Smooth muscle cell (in vitro differentiated cells): ENCODE measurements around the gene MRPS16. TPM values are rescaled to one million over a fixed set of nuclear protein-coding genes. Genes with fewer than 3 reads are reported as not detected.

Experiments used
- DNase-seq: peaks from one replicate; lab custom pipeline; 2025; ENCODE audit not compliant: unreplicated experiment; lab: John Stamatoyannopoulos, UW
- H2AFZ ChIP-seq: fragments of 200-600 bp; sonication (generic); 2 replicates; pipeline ENCODE4 v1.6.0; 2016; ENCODE audit warnings: antibody characterized with exemption, low read depth, mild to moderate bottlenecking
- H3F3A ChIP-seq: fragments of 200-600 bp; sonication (generic); 2 replicates; pipeline ENCODE4 v1.6.0; 2017; ENCODE audit warnings: antibody characterized with exemption, low read depth
- H3K27ac ChIP-seq: fragments of 200-600 bp; sonication (generic); 2 replicates; pipeline ENCODE4 v1.5.1; 2016; ENCODE audit warnings: low read depth, mild to moderate bottlenecking
- H3K27me3 ChIP-seq: fragments of 200-600 bp; sonication (generic); 2 replicates; pipeline ENCODE4 v1.6.1; 2016; ENCODE audit warnings: low read depth, mild to moderate bottlenecking
- H3K36me3 ChIP-seq: fragments of 200-600 bp; sonication (generic); 2 replicates; pipeline ENCODE4 v1.5.1; 2016; ENCODE audit warnings: low read depth
- H3K4me1 ChIP-seq: fragments of 200-600 bp; sonication (generic); 2 replicates; pipeline ENCODE4 v1.5.1; 2016; ENCODE audit warnings: low read depth
- H3K4me2 ChIP-seq: fragments of 200-600 bp; sonication (generic); 2 replicates; pipeline ENCODE4 v1.6.0; 2016; ENCODE audit warnings: mild to moderate bottlenecking
- H3K4me3 ChIP-seq: fragments of 200-600 bp; sonication (generic); 2 replicates; pipeline ENCODE4 v1.5.1; 2016; ENCODE audit warnings: mild to moderate bottlenecking
- H3K79me2 ChIP-seq: fragments of 200-600 bp; sonication (generic); 2 replicates; pipeline ENCODE4 v1.6.0; 2016; ENCODE audit warnings: low read depth, mild to moderate bottlenecking
- H3K9ac ChIP-seq: fragments of 200-600 bp; sonication (generic); 2 replicates; pipeline ENCODE4 v1.6.0; 2016; ENCODE audit warnings: low read depth
- H3K9me3 ChIP-seq: fragments of 200-600 bp; sonication (generic); replicated peaks from 2 replicates; pipeline ENCODE4 v1.5.1; 2016; ENCODE audit warnings: low read depth
- H4K20me1 ChIP-seq: fragments of 200-600 bp; sonication (generic); 2 replicates; pipeline ENCODE4 v1.6.0; 2016; ENCODE audit warnings: low read depth
- WGBS: methylation state at CpG from one replicate; pipeline ENCODE4 v1.1.7; 2016; ENCODE audit warnings: low lambda C conversion rate; 5-methylcytosine and 5-hydroxymethylcytosine counted together
- polyA plus RNA-seq: library from polyadenylated mRNA; unstranded; fragments of >200 nt; fragmentation: Nextera tagmentation; extraction: Ambion mirVana; gene quantifications from 2 replicates; pipeline ENCODE4 v1.2.1, GENCODE V29; 2016
- total RNA-seq: library from RNA; depleted of rRNA; stranded (reverse); fragments of >200 nt; gene quantifications from 2 replicates; pipeline ENCODE4 v1.2.3, GENCODE V29; 2014
- TF ChIP-seq, protein P1 (sequence below): fragments of 200-600 bp; sonication (generic); IDR thresholded peaks from 2 replicates; pipeline ENCODE4 v1.5.1; 2017; ENCODE audit warnings: borderline replicate concordance, mild to moderate bottlenecking, antibody characterized with exemption; ENCODE audit not compliant: insufficient read depth, poor library complexity, severe bottlenecking

MRPS16 gene
- total and polyA plus RNA-seq, 2 experiments from 2014 or later, result 37.4 to 82.6 TPM

DNA sequence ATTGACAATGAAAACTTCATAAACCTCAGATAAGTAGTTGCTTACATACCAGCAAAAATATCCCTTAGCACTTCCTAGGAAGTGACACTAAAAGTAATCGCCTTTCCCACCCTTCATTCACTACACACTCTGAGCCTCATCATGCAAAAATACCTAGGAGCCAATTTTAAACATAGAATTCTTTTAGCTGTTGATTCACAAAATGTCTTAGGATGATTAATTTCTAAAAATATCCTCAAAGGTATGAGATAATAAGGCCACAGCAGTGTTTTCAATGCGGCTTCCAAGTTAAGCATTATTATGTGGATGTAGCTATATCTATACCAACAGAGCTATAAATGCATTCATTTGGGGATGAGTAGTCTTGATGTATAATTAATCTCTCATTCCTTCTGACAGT lies 18.6 kb downstream of the MRPS16 start:
- Histone ChIP-seq H3K27ac (no peak overlapping the region), H3K79me2 (no peaks in the 10 kb centered on the region), H3K4me2 (no peak overlapping the region), H3K9me3 (no peaks in the 10 kb centered on the region), H3K4me3 (no peak overlapping the region), H4K20me1 (no peaks in the 10 kb centered on the region), H3K9ac (no peak overlapping the region), H3K27me3 (no peaks in the 10 kb centered on the region), H2AFZ (no peak overlapping the region), H3K4me1 (no peaks in the 10 kb centered on the region), H3F3A (no peaks in the 10 kb centered on the region), H3K36me3 (peaks cover 2% of the 10 kb centered on the region)
- no peak for DNase-seq
- TF ChIP-seq, protein P1, sequence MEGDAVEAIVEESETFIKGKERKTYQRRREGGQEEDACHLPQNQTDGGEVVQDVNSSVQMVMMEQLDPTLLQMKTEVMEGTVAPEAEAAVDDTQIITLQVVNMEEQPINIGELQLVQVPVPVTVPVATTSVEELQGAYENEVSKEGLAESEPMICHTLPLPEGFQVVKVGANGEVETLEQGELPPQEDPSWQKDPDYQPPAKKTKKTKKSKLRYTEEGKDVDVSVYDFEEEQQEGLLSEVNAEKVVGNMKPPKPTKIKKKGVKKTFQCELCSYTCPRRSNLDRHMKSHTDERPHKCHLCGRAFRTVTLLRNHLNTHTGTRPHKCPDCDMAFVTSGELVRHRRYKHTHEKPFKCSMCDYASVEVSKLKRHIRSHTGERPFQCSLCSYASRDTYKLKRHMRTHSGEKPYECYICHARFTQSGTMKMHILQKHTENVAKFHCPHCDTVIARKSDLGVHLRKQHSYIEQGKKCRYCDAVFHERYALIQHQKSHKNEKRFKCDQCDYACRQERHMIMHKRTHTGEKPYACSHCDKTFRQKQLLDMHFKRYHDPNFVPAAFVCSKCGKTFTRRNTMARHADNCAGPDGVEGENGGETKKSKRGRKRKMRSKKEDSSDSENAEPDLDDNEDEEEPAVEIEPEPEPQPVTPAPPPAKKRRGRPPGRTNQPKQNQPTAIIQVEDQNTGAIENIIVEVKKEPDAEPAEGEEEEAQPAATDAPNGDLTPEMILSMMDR, result no peak
- 96% methylated on average over 2 of the region's 2 CpGs for WGBS

DNA sequence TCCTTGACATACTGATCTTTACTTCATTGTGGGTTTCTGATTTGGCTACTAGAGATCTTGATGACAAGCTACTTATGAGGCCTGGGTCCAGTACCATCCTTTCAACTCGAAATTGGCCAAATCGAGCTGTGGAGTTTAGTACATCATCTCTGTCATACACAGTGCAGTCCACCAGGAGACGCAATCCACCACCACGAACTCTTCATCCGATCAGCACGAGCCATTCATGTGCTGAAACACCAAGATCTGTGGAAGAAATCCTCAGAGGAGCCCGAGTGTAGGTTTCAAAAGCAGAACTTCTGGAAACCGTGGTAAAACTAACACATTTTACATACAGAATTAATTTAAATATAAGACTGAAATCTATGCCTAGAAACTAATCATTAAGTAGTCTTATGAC lies 19.6 kb downstream of the MRPS16 start:
- DNase-seq, result no peak
- H2AFZ ChIP-seq, result no peak overlapping the region
- TF ChIP-seq, protein P1, result no peak
- no peaks in the 10 kb centered on the region for H3K9me3 ChIP-seq
- no peak overlapping the region for H3K9ac ChIP-seq
- WGBS, result 94% methylated on average over 8 of the region's 8 CpGs
- H3K4me2 ChIP-seq, result no peak overlapping the region
- H3K27ac ChIP-seq, result no peak overlapping the region
- no peaks in the 10 kb centered on the region for H3K79me2 ChIP-seq
- H3K36me3 ChIP-seq, result peaks cover 2% of the 10 kb centered on the region
- no peaks in the 10 kb centered on the region for H3K27me3 ChIP-seq
- no peaks in the 10 kb centered on the region for H3F3A ChIP-seq
- no peaks in the 10 kb centered on the region for H4K20me1 ChIP-seq
- no peak overlapping the region for H3K4me3 ChIP-seq
- H3K4me1 ChIP-seq, result no peaks in the 10 kb centered on the region

DNA sequence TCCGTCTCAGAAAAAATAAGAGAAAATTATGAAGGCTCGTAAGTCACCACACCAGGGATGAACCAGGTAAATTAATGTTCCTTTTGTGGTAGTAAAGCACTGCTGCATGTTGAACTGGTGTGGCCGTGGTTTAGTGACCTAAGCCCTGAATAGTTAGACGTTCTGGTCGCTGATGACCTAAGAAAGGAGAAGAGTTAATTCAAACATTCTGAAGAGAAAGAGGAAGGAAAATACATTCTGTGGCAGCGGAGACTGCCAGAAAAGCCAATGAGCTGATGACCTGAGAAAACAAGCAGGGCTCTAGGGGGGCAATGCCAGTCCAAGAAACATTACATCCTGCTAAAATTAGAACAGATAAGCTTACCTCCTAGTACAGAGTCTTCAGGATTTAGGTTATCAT lies 22.9 kb downstream of the MRPS16 start:
- H3K27me3 ChIP-seq, result no peaks in the 10 kb centered on the region
- no peak overlapping the region for H3K4me3 ChIP-seq
- H3K79me2 ChIP-seq, result no peaks in the 10 kb centered on the region
- H3K27ac ChIP-seq, result no peak overlapping the region
- DNase-seq, result no peak
- no peaks in the 10 kb centered on the region for H3F3A ChIP-seq
- H3K9ac ChIP-seq, result no peak overlapping the region
- WGBS, result 91% methylated on average over 6 of the region's 6 CpGs
- H3K36me3 ChIP-seq, result peaks cover 4% of the 10 kb centered on the region
- no peak overlapping the region for H2AFZ ChIP-seq
- TF ChIP-seq, protein P1, result no peak
- no peaks in the 10 kb centered on the region for H4K20me1 ChIP-seq
- no peaks in the 10 kb centered on the region for H3K9me3 ChIP-seq
- no peak overlapping the region for H3K4me2 ChIP-seq
- H3K4me1 ChIP-seq, result no peaks in the 10 kb centered on the region

DNA sequence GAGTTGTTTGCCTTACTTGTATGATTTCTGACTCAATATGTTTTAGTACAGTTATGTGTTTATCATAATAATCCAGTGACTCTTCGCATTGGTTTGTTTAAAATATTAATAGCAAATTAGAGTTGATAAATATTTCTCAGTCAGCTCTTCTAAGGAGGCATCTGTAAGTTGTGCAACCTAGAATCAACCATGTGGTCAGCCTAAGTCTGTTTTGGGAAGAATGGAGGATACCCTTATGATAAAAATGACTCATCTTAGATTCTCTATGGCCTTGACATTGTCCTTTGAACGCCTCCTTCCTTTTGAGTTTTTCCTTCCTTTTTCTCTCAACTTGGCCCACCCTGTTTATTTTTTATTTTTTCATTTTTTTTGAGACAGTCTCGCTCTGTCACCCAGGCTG lies 24.2 kb downstream of the MRPS16 start:
- Histone ChIP-seq H3K36me3 (peaks cover 4% of the 10 kb centered on the region), H2AFZ (no peak overlapping the region), H3K9ac (no peak overlapping the region), H3K9me3 (no peaks in the 10 kb centered on the region), H3K4me1 (no peaks in the 10 kb centered on the region), H3K79me2 (no peaks in the 10 kb centered on the region), H3F3A (no peaks in the 10 kb centered on the region), H3K27me3 (no peaks in the 10 kb centered on the region), H3K4me3 (no peak overlapping the region), H4K20me1 (no peaks in the 10 kb centered on the region), H3K4me2 (no peak overlapping the region), H3K27ac (no peak overlapping the region)
- TF ChIP-seq, protein P1, result no peak
- DNase-seq, result no peak
- 96% methylated on average over 3 of the region's 3 CpGs for WGBS
